ENCODE measurements around the gene LRRC74A.
A peak's percentile ranks its signal among the peaks of the same experiment; 100 is the strongest.
"Not testable (repeated sequence)": the region's sequence is repeated elsewhere in the genome, so short reads cannot be mapped to it uniquely, and the experiment has no call there.

The LRRC74A gene

GRCh38 chr14:76898006-76898405, 71.8 kb downstream of the LRRC74A start:
- not testable (repeated sequence) for DNase-seq

- DNase-seq: no peak
Measured at GRCh38 chr14:76900682-76901081, 74.5 kb downstream of the LRRC74A start.

- DNase-seq: no peak
Measured at GRCh38 chr14:76901171-76902055, 75.2 kb downstream of the LRRC74A start.

DNA sequence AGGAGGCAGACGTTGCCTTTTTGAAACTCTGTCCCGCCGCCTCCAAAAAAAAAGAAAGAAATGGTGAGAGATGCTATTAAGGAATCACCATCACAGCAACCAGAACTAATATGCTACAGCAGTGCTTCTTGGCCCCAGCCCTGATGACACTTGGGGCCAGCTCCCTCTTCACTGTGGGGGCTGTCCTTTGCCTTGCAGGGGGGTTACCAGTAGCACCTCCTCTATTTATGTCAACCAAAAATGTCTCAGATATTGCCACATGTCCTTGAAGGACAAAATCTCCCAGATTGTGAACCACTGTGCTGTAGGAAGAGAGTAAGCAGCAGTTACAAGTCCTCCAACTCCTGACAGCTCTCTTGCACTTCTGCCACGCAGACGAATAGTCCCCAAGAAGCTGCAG, 76.4 kb downstream of the LRRC74A start:
- DNase-seq: no peak

DNA sequence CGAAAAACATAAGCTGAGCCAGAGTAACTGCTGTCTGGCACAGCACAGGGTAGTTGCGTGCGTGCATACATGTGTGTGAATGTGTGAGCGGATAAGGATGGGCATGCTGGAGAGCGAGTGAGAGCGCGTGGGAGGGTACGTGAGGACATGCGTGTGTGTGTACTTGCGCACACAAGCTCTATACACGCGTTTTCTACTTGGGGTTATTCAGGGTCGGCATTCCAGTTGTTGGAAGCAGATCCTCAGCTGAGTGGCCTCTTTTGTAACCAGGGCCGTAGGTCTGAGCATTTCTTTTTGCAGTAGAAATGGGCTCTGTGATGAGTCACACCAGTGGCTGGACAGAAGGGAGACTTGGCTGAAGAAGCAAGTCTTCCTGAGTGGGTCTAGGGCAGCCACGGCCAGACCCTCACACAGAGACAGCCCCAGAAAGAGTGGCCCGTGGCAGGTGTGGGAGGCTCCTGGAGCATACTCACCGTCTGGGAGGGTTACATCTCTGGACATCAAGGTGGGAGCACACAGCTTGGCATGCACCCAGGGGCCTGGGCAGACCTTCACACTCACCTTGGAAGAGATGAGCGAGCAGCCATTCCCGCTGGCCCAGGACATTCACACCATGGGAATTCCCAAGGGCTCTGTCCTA, 78.0 kb downstream of the LRRC74A start:
- peak; percentile 76 for DNase-seq

DNA sequence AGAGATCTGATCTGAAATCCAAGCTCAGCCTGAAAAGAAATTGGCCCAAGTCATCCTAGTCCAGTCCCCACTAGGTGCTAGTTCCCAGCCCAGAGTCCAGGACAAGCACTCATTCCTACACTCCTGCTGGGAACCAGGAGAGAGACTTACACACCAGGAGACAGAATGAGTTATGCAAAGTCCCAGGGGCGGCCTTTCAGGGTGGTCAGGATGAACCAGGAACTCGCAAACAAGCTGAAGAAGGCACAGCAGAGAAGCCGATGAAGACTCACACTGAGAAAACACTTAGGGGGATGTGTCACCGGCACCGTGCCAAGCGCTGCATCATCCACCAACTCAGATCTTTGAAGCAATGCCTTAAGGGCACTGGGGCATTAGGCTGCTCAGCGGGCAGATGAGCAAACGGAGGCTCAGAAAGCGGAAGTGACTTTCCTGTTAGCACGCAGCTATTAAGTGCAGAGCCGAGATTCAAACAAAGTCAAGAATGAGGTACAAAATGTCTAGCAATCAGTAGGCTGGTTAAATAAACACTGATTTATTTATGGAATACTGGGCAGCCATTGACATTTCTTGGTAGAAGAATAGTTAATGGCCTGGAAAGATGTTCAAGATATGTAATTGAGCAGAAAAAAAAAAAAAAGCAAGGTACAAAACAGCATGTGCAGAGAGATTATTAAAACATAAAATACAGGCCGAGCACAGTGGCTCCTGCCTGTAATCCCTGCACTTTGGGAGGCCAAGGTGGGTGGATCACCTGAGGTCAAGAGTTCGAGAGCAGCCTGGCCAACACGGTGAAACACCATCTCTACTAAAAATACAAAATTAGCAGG, 78.7 kb downstream of the LRRC74A start:
- peak; percentile 91 for DNase-seq

DNA sequence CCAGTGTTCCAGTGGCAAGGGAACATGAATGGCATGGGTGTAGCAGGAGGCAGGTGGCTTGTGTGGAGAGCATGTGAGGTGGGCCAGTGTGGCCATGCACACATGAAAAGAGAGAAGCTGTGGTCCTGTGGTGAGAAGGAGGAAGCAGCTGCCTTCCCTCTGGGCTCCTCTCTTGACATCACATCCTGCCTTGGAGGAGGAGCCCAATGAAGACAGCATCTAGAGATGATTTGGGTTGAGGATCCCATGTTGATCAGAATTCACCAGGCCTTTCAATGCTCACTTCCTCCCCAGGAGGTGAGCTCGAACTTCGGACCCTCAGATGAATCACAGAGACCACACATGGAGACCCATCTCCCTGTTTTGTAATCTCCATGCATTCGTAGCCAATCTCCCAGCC, 82.6 kb downstream of the LRRC74A start:
- no peak for DNase-seq

- no peak for DNase-seq
Measured at GRCh38 chr14:76909266-76909665, 83.1 kb downstream of the LRRC74A start.

DNA sequence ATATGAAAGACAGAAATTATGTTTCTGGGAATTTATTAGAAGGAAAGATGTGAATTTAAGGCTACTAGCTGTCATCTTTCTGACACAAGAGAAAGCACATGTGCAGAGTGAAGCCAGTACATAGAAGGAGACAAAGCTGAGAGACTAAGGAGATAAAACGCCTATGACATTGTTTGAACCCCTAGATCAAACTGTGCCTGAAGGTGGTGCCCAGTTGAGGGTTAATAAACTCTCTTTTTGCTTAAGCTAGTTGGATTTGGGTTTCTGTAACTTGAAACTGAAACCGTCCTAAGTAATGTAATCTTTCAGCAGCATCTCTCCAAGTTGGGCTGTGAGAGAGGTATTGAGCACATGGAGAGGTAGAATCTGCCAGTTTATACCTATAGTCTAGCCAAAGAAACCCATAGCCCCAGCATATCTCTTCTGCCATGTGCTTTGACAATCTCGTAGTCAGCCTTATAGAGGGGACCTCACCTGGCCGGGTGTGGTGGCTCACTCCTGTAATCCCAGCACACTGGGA, 84.2 kb downstream of the LRRC74A start:
- no peak for DNase-seq

DNA sequence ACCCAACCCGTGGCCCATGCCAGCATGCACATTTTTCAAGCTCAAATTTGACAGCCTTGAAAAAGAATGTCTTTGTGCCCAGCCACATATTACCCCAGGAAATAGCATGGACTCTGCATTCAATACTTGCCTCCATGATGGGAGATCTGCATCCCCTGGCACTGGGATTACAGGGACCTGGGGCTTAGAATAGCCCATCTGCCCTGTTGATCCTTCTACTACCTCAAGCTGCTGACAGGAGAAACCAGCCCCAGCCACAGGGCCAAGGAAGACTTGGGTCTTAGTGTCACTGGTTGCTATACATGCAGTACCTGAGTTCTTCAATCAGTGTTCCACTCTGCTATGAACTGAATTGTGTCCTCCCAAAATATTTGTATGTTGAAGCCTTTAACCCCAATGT, 85.3 kb downstream of the LRRC74A start:
- DNase-seq: no peak

DNA sequence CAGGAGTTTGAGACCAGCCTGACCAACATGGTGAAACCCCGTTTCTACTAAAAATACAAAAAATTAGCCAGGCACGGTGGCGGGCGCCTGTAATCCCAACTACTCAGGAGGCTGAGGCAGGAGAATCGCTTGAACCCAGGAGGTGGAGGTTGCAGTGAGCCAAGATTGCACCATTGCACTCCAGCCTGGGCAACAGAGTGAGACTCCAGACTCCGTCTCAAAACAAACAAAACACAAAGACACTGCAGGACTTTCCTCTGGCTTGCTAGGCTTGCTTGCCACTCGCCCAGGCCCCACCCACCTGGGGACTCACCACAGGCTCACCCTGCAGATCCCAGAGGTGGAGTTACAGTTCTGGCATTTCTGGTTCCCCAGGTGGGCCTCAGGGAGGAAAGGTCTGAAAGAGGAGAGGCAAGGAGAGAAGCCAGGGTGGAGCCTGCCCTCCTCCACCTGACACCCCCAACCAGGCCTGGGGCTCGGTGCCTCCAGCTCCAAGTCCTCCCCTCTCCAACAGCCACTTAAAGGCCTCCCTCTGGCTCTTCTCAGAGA, 88.4 kb downstream of the LRRC74A start:
- peak; percentile 93 for DNase-seq

DNA sequence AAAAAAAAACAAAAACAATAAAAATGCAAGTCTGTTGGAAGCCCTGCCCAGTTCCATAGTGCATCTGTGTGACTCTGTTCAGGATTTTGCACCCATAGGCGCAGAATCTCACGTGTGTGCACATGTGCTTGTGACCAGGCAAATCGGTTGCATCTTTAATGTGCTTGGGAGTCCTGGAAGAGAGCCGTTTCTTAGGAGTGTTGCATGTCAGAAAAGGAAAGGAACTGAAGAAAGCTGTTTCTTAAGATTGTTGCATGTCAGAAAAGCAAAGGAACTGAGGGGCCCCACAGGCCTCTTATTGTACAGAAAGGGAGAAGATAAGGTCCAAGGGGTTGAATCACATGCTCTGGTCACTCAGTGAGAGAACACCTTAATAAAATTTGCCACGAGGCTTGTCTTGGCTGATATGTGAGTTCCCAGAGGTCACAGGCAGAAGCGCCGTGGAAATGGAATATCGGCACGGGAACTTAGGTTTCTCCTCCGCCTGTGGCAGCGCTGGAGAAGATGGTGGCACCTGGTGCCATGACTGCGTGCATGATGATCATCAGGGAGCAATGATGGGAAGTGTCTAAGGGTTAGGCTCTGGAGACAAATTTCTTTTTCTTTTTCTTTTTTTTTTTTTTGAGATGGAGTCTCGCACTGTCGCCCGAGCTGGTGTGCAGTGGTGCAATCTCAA, 90.0 kb downstream of the LRRC74A start:
- DNase-seq: no peak

- DNase-seq: peak; percentile 90
Measured at GRCh38 chr14:76917158-76917596, 91.0 kb downstream of the LRRC74A start.

- no peak for DNase-seq
Measured at GRCh38 chr14:76917745-76918255, 91.6 kb downstream of the LRRC74A start.

DNA sequence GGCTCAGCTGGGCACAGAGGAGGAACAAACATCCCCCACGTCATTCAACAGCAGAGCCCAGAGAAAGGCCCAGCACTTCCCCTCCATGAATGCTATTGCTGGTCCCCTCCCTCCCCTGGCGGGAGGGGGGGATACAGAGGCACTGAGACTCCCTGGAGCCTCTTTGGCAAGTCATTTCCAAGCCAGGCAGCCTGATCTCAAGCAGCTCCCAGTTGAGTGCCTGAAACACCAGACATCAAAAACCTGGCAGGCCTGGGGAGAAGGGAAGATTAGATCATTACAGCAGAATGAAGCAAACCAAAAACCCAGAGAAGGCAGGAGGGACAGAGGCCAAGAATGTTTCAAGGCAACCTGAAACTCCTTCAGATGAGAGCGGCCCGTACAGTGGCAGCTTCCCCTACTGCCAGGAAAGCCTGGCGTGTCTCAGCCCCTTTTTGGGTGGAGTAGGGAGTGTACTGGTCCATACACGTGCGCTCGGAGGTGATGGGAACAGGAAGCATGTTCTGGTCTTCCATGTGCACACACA, 92.1 kb downstream of the LRRC74A start:
- DNase-seq: peak; percentile 93

DNA sequence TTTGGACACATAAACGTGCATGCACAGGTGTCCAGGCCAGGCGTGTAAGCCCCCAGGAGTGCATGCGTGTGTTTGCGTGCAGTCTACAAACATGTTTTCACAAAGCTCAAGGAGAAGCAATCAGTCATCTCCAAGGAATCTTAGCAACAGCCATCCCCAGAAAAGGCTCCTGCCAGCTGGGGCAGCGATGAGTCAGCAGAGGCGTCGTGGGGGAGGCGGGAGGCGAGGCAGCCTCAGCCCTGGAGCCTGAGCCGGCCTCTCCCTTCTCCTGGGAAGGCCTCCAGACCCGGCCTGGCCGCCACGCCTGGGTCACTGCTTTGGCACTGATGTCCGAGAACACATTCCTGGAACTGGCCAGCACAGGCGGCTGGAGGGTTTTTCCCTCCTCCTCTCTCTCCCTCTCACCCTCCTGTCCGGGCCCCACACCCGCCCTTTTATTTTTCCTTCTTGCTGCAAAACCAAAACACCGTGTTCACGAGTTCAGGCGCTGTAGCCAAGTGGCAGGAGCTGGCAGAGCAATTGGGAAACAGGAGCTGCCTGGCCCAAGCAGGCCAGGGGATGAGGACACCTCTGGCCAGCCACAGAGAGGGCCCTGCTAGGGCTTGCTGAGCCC, 92.7 kb downstream of the LRRC74A start:
- DNase-seq: peak; percentile 98
